Muscle of back (tissue), 11 donors: ENCODE measurements around the gene HECTD1. TPM values are rescaled to one million over a fixed set of nuclear protein-coding genes. Genes with fewer than 3 reads are reported as not detected.

ENCODE experiments used
- DNase-seq, 3 donors: peaks; one replicate each; pipeline versions ENCODE4 v3.0.0 to v3.0.0-alpha.2; 2013
- polyA plus RNA-seq, 10 donors: library from polyadenylated mRNA; unstranded; fragments of 120-200 nt; gene quantifications; one replicate each; pipeline ENCODE4 v1.2.1, GENCODE V29; 2013; ENCODE audit not compliant: insufficient read length in 10 of 10

HECTD1 gene
- polyA plus RNA-seq, 10 donors, result 96.9 to 136 (median 115) TPM

GRCh38 chr14:31161274-31161673 is 46.3 kb downstream of the HECTD1 start:
- DNase-seq, result no peak

GRCh38 chr14:31159682-31160296 is 47.8 kb downstream of the HECTD1 start:
- DNase-seq, result no peak

- no peak for DNase-seq
These were observed 52.6 kb downstream of the HECTD1 start for GRCh38 chr14:31154956-31155355.

DNA sequence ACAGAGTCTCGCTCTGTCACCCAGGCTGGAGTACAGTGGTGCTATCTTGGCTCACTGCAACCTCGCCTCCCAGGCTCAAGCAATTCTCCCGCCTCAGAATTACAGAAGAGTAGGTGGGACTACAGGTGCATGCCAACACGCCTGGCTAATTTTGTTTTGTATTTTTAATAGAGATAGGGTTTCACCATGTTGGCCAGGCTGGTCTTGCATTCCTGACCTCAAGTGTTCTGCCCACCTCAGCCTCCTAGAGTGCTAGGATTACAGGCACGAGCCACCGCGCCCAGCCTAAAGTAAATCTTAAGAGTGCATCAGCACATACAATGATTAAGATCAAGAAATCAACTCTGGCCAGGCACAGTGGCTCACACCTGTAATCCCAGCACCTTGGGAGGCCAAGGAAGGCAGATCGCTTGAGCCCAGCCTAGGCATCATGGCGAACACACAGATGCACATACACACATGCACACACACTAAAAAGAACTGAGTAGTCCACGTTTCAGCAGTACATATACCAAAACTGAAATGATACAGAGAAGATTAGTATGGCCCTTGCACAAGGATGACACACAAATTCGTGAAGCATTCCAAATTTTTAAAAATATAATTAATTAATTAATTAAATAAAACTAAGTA is 65.0 kb downstream of the HECTD1 start:
- no peak for DNase-seq

GRCh38 chr14:31139301-31139847 is 68.2 kb downstream of the HECTD1 start:
- no peak for DNase-seq

- DNase-seq, result no peak
These were observed 69.3 kb downstream of the HECTD1 start for GRCh38 chr14:31138301-31138700.

- DNase-seq, result no peak
These were observed 70.2 kb downstream of the HECTD1 start for GRCh38 chr14:31137214-31137889.

GRCh38 chr14:31133133-31133532 is 74.5 kb downstream of the HECTD1 start:
- DNase-seq, result no peak

GRCh38 chr14:31128601-31129526 is 78.7 kb downstream of the HECTD1 start:
- DNase-seq, result peak in 2 of 3 donors; percentile 8 to 9

- DNase-seq, result no peak
These were observed 79.9 kb downstream of the HECTD1 start for GRCh38 chr14:31127690-31128089.

GRCh38 chr14:31126680-31127079 is 80.9 kb downstream of the HECTD1 start:
- DNase-seq, result no peak

DNA sequence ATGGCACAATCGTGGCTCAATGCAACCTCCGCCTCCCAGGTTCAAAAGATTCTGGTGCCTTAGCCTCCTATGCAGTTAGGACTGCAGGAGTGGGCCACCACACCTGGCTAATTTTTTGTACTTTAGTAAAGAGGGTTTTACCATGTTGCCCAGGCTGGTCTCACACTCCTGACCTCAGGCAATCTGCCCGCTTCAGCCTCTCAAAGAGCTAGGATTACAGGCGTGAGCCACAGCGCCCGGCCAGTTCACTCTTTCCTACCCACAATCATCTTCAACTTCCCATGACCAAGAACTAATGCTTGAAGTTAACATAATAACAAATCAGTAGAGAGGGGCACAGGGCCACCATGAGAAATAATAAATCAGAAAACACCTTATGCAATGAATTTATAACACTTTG is 82.4 kb downstream of the HECTD1 start:
- DNase-seq, result no peak

- peak in 1 of 3 donors; percentile 3 for DNase-seq
These were observed 83.4 kb downstream of the HECTD1 start for GRCh38 chr14:31124197-31124596.

DNA sequence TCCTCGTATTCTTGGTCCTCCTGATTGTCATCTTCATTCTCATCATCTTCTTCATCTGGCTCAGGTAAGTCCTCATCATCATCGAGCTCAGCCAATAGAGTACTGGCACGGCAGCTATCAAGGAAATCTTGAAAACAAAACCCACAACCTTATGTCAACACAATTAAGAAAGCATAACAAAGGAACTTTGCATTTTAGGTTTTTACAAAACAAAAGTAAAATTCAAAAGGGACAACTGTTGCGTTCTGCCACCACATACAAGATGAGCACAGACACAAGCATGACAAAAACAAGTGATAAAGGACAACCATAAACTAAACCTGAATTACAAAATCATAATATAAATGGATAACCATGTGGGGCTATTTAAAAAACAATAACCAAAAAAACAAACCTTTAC is 84.7 kb downstream of the HECTD1 start:
- no peak for DNase-seq

- DNase-seq, result peak in 1 of 3 donors; percentile 5
These were observed 85.4 kb downstream of the HECTD1 start for GRCh38 chr14:31122098-31122611.

- no peak for DNase-seq
These were observed 88.7 kb downstream of the HECTD1 start for GRCh38 chr14:31118892-31119291.

GRCh38 chr14:31113794-31114193 is 93.8 kb downstream of the HECTD1 start:
- no peak for DNase-seq

GRCh38 chr14:31110872-31111271 is 96.7 kb downstream of the HECTD1 start:
- no peak for DNase-seq

DNA sequence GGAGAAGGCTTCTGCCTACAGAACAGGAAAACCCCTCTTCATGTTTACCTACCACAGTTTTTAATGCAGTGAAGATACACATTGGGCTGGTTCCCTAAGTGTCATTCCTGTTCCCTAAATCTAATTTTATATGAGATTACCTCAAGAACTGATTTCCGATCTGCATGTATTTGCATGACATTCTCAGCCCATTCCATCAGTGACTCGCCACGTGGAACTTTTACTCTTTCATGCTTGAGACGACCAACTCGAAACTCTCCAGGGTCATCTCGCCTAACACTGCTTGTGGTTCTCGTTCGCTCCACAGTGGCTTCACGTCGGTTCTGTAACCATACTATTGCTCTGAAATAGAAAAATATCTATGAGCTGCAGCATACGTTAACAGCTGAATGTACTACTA is 98.3 kb downstream of the HECTD1 start:
- DNase-seq, result no peak

- DNase-seq, result no peak
These were observed 100.8 kb downstream of the HECTD1 start for GRCh38 chr14:31106768-31107167.

DNA sequence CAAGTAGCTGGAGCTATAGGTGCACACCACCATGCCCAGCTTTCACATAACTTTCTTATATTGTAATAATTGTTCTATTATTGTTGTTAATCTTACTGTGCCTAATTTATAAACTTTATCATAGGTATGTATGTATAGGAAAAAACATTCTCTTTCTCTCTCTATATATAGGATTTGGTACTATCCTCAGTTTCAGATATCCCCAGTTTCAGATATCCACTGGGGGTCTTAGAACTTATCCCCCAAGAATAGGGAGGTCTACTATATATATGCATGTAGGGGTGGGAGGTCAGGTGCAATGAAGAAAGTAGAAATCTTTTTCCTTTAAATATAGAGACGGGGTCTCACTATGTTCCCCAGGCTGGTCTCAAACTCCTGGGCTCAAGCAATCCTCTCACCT is 110.5 kb downstream of the HECTD1 start:
- DNase-seq, result no peak

GRCh38 chr14:31096255-31096654 is 111.3 kb downstream of the HECTD1 start:
- no peak for DNase-seq
